Activated CD8-positive, alpha-beta memory T cell treated with anti-CD3 and anti-CD28 coated beads, Interleukin-2, amount 50 U/mL, for 48 hours (primary cell): ENCODE results near the gene ENPP7.

Experiments
- DNase-seq: peaks from one replicate; pipeline ENCODE4 v3.0.0-alpha.2; 2020

Gene ENPP7, protein sequence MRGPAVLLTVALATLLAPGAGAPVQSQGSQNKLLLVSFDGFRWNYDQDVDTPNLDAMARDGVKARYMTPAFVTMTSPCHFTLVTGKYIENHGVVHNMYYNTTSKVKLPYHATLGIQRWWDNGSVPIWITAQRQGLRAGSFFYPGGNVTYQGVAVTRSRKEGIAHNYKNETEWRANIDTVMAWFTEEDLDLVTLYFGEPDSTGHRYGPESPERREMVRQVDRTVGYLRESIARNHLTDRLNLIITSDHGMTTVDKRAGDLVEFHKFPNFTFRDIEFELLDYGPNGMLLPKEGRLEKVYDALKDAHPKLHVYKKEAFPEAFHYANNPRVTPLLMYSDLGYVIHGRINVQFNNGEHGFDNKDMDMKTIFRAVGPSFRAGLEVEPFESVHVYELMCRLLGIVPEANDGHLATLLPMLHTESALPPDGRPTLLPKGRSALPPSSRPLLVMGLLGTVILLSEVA

DNA sequence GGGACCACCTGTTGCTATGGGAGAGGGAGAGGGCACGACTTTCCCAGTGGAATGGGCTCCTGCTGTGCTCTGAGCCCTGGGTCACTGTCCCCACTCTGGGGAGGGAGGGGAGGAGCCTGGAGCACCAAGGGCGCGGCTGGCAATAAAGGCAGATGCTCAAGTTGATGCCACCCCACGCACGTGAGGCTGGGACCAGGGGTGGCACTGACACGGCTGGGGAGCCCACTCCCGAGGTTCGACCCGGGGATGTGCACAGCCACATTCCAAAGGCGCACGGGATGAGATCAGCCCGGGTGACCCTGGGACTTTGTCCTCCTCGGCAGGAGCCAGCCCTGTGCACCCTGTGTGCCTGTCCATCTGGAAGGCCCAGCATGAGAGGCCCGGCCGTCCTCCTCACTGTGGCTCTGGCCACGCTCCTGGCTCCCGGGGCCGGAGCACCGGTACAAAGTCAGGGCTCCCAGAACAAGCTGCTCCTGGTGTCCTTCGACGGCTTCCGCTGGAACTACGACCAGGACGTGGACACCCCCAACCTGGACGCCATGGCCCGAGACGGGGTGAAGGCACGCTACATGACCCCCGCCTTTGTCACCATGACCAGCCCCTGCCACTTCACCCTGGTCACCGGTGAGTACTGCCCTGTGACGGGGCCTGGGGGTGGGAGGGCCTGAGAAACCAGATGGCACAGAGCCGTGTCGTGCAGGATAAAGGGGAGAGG, at the start of gene ENPP7:
TSS of gene ENPP7 (plus strand) at position 175 of the 715 bp plus-strand sequence. CDS start at position 372, 197 bp downstream.
- no peak for DNase-seq

DNA sequence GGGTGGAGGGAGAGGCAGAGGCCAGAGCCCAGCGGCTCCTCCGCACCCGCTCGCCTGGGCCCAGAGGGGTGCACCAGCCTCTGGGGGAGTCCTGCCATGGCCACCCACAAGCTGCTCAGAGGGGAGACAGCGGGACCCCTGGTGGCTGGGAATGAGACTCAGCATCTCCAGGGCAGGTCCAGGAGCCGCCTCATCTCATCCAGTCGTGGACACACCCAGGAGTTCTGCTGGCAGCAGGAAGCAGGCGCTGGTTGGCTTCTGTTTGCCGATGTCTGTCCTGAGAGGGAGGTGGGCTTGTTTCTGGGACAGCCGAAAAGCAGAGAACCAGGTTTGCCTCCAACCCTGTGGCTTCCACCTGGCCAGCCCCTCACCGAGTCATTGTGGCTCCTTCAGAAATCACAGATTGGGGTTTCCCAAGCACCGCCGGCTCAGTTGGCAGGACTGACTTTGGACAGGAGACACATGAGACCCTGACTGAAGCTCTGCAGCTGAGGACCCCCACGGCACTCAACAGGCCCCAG, 49.6 kb upstream of the ENPP7 start:
- DNase-seq: no peak

DNA sequence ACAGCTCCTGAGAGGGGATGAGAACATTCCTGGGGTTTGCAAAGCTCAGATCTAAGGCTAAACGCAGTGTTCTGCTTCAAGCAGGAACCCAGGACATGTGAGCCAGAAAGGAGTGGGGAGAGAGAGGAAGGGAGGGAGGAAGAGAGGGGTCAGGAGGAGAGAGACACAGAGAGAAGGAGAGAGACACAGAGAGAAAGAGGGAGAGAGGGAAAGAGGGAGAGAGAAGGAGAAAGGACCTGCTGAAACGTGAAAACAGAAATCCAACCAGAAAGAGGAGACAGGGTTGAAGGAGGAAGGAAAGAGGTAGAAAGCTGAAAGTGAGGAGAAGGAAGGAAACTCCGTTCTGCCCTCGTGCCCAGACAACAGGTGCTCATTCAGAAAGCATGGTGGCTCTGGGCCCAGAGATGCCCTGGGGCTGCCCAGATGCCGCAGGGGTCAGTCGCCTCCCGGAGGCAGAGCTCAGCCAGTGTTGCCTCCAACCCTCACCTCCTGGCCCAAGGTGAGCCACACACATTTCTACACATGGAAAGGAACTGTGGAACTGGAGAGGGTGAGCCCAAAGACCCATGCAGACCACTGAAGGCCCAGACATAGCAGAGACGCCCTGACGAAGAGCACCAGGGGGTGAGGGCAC, 49.0 kb upstream of the ENPP7 start:
- no peak for DNase-seq

DNA sequence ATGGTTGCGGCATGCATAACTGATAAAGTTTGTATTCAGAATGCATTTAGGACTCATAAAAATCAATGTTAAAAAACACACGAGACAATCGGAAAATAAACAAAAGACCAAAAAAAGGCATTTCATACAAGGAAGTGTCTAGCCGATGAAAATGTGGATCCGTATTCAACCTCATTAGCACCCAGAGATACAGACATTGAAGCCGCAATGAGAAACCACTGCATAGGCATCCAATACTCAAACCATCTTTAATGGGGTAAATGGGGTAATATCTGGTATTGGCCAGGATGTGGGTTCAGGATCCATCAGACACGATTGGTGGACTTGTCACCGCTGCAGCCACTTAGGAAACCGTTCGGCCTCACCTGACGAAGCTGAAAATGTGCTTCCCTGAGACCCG, 47.4 kb upstream of the ENPP7 start:
- no peak for DNase-seq

DNA sequence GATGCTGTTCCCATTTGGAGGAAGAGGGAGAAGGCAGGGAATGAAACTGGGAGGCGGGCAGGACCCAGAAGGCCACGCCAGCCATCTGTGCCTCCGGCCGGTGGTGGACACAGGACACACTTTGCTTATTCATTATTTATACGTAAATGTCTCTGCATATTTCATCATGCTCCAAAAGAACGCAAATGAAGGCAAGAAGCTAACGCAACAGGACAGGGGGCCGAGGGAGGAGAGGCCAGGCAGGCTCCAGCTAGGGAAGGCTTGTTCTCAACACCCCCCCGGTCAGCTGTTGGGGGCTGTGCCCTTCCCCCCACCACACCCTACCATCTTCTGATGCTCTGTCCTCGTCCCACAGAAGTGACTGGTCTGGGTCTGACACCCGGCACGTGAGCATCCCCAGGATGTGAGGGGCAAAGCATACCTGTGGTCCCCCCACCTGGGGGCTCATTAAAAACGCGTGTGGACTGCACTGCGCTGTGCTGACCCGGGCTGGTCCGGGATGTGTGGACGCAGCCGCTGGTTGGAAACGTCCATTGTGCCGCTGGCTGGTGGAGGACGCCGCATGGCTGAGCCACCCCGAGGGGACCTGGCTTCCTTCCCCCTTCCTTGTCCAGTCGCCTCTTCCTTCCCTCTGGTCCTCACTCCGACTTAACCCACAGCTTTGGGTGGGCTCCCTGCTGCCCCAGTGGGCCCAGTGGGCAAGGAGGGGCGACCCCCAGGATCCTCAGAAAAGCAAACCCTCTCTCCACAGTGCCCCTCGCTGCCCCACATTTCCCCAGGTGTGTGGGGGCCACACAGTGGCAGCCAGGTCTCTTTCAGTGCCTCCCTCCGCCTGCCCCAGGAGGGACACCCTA, 46.4 kb upstream of the ENPP7 start:
- no peak for DNase-seq

DNA sequence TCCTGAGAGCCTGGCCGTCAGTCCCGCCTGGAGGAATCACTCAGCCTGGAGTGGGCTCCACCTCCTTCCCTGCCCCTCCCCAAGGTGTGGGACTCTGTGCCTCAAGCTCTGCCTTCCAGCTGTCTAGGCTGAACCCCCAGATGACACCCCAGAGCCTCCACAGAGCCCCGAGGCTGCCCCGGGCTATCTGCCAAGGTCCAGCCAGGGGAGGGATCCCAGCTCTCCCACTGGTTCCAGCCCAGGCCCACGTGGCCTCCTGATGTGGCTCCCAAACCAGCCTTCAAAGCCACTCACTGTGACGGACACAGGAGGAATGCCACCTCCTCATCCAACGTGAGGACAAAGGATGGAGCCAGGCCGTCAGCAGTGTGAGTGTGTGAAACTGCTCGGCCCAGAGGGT, 45.6 kb upstream of the ENPP7 start:
- DNase-seq: no peak

DNA sequence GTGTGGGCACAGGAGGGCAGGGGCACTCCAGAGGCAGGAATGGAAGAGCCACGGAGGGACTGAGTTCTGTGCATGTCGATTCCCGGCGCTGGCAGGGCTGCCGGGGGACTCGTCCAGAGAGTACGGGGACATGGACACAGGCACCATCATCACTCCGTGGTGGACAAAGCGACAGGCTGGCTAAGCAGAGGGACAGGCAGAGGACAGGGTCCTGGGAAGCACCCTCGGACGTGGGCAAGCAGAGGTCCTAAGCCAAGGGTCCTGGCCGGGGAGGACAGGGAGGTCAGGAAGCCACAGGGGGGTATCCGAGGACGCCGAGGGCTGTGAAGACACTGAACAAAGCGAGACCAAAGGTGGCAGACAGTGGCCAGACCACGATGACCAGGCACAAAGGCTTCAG, 44.3 kb upstream of the ENPP7 start:
- DNase-seq: no peak

DNA sequence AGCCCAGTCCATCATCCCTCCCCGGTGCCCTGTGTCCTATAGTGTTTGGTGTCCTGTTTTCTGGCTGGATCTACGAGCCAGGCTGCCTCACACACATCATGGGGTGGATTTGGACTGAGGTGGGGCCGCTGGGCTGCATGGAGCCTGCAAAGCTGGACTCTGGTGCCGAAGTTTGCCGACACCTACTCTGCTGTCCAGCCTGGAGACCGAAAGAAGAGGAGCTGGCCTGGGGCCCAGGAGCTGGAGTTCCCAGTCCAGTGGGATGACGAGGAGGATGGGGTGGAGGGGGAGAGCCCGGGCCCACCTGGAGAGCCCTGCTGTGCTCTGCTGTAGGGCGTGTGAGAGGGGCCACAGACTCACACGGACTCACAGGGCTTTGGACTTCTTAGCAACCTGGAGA, 40.3 kb upstream of the ENPP7 start:
- no peak for DNase-seq

DNA sequence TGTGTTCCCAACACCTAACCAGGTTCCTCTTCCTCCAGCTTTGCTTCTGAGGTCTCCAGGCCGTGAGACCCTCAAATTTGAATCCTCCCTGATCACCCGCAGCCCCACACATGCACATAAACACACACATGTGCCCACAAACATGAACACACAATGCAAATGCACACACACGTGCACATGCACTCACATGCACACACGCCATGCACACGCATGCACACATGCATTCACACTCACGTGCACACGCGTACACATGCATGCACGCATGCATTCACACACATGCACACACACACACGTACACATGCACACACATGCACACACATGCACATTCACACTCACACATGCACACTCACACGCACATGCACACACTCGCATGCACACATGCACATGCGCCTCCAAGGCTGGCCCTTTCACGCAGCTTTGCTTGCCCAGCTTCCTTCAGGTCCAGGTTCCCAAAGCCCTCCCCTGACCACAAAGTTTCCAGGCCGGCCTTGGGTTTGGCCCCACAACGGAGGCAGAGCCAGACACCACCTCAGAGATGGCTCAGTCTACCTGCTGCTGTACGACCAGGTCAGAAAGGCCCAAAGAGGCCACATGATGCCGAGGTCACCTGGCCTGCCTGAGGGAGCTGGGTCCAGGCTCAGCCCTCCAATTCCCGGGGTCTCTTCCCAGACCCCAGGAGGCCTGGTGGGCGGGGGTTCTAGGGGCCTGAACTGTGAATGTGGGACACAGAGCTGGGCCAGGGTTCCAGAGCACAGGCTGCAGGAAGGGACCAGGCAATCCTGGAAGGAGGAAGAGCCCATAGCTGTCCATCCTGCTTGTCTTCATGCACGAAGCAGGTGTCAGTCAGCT, 39.5 kb upstream of the ENPP7 start:
- DNase-seq: no peak

DNA sequence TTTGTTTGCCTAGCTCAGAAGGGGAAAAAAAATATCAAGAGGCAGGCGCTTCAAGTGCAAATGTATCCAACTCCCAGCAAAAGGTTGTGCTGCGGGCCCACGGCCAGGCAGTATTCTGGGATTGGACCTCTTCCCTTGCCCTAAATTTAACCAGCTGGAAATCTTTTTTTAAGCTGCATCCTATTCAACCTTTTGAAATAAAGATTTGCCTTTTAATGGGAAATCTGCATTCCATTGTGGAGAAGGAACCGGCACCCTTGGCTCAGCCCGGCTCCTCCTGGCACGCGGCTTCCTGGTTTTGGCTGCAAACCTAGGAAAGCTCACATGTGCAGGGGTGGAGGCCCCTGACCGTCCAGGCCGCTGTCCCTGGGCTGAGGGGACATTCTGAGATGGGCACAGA, 38.8 kb upstream of the ENPP7 start:
- no peak for DNase-seq

DNA sequence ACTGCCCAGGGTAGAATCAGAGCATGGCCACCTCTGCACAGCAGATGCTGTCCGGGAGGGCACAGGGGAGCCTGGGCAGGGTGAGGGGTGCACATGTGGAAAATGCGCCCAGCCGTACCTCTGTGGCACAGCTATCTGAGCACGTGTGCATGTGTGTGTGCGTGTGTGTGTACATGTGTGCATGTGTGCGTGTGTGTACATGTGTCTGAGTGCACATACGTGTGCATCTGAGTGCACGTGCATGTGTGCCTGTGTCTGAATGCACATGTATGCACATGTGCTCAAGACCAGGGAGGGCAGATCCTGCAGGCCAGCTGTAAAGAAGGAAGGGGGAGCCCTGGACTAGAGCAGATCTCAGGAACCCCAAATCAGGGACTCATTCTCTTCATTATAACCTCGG, 37.3 kb upstream of the ENPP7 start:
- no peak for DNase-seq

DNA sequence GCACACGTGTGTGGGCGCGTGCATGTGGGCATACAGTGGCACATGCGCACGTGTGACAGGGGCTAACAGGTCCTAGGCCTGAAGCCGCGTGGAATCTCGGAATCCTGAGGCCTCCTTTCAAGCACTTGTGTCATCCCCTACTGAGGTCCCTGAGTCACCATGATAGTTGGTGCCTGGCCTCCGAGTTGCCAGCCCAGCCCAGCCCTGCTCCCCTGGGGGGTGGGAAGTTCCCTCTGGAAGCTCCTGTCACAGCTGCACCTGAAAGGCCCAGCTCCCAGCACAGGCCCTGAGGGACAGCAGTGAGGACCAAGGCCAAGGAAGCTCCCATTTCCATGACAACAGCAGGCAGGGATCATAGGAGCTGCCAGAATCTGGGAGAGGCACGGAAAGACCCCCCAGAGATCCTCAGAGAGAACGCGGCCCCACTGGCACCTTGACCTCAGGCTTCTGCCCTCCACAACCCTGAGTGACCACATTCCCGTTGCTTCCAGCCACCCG, 35.4 kb upstream of the ENPP7 start:
- DNase-seq: no peak

DNA sequence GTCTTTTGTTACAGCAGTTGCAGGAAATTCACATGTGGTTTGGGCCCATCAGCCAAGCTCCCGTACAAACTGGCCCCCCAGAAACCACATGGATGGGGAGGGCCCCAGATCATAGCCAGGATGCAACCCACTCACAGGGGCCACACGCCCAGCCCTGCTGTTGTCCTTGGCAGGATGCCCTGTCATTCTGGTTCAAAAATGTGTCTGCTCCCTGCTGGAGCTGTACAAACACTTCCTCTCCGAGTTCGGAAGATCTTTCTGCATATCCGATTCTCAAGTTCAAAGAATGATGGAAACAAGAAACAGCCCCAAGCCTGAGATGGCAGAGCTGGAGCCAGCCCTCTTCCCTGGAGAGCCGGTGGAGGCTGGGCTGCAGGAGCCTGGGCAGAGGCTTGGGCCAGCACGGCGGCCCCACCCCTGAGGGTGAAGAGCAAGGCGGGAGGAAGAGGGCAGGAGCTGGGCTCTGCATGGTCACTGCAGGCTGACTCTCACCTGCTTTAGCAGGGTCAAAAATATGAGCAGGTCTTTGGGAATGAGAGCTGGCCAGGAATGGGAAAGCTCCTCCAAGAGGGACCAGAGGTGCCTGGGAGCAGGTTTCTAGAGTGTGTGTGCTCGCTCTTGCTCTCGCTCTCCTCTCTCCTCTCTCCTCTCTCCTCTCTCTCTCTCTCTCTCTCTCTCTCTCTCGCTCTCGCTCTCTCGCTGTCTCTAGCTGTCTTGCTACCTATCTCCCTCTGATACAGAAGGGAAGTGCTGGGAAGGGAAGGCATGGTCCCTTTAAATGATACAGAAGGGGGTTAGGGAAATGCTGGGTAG, 34.7 kb upstream of the ENPP7 start:
- DNase-seq: no peak

DNA sequence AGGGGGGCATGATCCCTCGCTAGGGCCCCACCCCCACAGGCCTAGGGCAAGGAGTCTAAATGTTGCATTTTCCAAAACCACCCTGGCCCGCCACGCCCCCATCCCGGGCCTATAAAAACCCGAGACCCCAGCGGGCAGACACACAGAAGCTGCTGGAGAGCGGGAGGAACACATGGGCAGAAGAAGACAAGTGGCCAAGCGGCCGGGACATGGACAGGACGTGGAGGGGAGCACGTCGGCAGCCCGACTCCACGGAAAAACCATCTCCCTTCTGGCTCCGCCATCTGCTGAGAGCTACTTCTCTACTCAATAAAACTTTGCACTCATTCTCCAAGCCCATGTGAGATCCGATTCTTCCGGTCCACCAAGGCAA, 34.1 kb upstream of the ENPP7 start:
- no peak for DNase-seq

DNA sequence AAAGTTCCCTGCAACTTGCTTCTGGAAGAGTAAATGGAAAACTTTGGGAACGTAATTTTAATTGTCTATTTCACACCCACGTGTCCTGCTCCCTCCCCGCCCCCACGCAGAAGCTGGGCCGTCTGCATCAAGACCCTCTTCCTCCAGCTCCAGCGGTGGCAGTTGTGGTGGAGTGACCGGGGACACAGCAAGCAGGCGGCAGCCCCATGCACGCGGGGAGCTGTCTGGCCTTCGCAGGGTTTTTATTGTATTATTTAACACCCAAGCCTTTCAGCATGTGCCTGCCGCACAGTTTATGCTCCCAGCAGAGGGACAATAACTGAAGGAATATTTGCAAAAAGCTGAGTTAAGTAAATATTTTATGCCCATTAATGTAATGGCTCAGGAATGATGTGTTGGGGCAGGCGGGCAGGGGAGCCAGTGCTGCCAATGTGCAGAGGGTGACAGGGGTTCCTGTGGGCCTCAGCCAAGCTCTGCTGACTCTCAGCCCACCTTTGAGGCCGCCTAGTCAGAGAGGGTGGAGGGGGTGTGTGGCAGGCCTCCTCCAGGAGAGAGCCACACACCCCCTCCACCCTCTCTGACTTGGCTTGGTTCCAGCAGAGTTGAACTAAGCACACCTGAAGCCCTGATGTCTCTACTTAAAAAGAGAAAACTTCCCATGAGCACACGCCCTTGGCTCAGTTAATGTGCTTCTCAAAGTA, 32.4 kb upstream of the ENPP7 start:
- no peak for DNase-seq

DNA sequence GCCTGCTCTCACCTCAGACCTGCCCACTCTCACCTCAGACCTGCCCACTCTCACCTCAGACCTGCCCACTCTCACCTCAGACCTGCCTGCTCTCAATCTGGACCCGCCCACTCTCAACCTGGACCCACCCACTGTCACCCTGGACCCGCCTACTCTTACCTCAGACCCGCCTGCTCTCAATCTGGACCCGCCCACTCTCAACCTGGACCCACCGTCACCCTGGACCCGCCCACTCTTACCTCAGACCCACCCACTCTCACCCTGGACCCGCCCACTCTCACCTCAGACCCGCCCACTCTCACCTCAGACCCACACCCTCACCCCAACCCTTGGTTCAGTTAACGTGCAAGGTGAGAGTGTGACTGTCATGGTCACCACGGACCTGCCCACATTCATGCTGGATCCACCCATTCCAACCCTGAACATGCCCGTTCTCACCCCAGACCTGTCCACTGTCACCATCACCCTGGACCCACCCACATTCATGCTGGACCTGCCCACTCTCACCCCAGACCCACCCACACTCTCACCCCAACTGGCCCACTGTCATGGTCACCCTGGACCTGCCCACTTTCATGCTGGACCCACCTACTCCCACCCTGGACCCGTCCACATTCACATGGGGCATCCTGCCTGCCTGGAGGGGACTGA, 31.2 kb upstream of the ENPP7 start:
- no peak for DNase-seq

DNA sequence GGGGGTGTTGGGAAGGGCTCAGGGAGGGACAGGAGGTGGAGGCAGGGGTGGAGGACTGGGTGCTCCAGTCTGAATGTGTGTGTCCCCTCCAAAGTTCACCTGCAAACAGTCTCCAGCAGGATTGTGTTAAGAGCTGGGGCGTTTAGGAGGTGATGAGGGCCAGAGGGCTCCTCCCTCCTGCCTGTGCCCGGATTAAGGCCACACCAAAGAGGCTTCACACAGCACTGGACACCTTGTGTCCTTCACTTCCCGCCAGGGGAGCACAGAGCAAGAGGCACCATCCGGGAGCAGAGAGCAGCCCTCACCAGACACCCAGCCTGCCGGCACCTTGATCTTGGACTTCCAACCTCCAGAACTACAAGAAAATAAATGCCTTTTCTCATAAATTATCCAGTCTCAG, 30.2 kb upstream of the ENPP7 start:
- DNase-seq: no peak

DNA sequence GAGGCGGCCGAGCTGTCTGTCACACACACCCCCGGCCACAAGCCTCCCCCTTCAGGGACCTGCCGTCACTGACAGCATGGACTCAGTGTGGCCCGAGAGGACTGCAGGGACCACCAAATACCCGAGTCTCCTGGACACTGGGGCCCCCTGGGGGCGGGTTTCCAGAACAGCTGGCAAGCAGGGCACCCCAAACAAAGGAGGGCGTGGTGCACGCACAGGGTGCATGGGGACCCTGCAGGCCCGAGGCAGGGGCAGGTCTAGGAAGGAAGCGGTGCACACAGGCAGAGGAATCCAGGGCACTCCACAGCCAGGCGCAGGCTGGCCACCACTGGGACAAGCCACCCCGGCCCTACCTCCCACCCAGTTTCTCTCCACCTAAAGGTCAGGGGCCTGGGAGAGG, 28.7 kb upstream of the ENPP7 start:
- no peak for DNase-seq

DNA sequence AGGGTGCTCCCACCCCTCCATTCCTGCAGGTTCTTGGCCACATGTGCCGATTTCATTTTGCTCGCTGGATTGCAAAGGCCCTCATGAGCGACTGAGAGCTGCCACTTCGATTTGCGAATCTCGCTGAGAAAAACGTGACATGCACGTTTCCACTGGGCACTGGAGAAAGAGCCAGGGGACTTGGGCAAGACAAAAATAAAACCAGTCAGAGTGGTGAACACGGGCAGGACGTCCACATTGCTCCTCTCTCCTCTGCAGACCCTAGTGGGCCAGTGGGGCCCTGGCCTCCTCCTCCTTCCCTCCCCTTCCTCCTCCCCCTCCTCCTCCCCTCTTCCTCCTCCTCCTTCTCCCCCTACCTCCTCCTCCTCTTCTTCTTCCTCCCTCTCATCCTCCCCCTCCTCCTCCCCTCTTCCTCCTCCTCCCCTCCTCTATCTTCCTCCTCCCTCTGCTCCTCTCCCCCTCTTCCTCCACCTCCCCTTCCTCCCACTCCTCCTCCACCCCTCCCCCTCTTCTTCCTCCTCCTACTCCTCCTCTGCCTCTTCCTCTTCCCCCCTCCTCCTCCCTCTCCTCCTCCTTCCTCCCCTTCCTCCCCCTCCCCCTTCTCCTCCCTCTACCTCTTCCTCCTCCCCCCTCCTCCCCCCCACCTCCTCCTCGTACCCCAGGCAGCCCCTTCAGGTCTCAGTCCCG, 28.1 kb upstream of the ENPP7 start:
- no peak for DNase-seq
